HL-60/S4 (cell line): ENCODE data around the gene COPG2.

Experiments used
- in situ Hi-C: fragments of 300-500 bp; cut with MboI; formaldehyde crosslinking; loops from 2 replicates; pipeline ENCODE4 v1.14.3; 2022; ENCODE audit warnings: low sequenced_read_pairs

Gene COPG2

GRCh38 chr7:130478991-130479390, 189.6 kb downstream of the COPG2 start:
- in situ Hi-C loops: no loop called here

- in situ Hi-C loops: no loop called here
These were observed 192.0 kb downstream of the COPG2 start for GRCh38 chr7:130476297-130477150.

- in situ Hi-C loops: no loop called here
These were observed 192.8 kb downstream of the COPG2 start for GRCh38 chr7:130475776-130476175.

- in situ Hi-C loops: no loop called here
These were observed 194.7 kb downstream of the COPG2 start for GRCh38 chr7:130473876-130474275.

- in situ Hi-C loops: no loop called here
These were observed 195.3 kb downstream of the COPG2 start for GRCh38 chr7:130473289-130473688.

GRCh38 chr7:130471974-130472373, 196.6 kb downstream of the COPG2 start:
- in situ Hi-C loops: no loop called here

GRCh38 chr7:130468612-130469011, 199.9 kb downstream of the COPG2 start:
- in situ Hi-C loops: no loop called here

- in situ Hi-C loops: no loop called here
These were observed 204.8 kb downstream of the COPG2 start for GRCh38 chr7:130463553-130464434.

GRCh38 chr7:130461272-130461671, 207.3 kb downstream of the COPG2 start:
- in situ Hi-C loops: no loop called here

- in situ Hi-C loops: no loop called here
These were observed 210.3 kb downstream of the COPG2 start for GRCh38 chr7:130458257-130458656.
